K562 (cell line): Measurements from ENCODE around the gene PRKCSH. TPM values are rescaled to one million over a fixed set of nuclear protein-coding genes. Genes with fewer than 3 reads are reported as not detected.

Experiments
- ATAC-seq: fragments of 200-7000 bp; cut with Tn5 transposase; 3 replicates; pipeline ENCODE4 v1.9.1; 2020; ENCODE audit warnings: moderate library complexity
- BruUV-seq: library from RNA; stranded (reverse); fragments of 400-500 nt; replicated peaks from 2 replicates; lab custom pipeline; 2021; lab: Mats Ljungman, UMichigan
- CTCF ChIA-PET: fragments of 300-600 bp; formaldehyde crosslinking; extraction: SDS; loops from one replicate; lab custom pipeline; 2021; ENCODE audit warnings: low intra/inter-chr PET ratio; lab: Yijun Ruan, JAX
- POLR2A ChIA-PET: fragments of 300-600, 350-650 bp; sonication (Branson Sonifier 250); formaldehyde crosslinking; extraction: SDS; loops from one replicate; lab custom pipeline; 2021; ENCODE audit warnings: antibody characterized with exemption, inconsistent platforms; lab: Yijun Ruan, JAX
- DNase-seq, 4 experiments: peaks; one replicate each; pipeline versions ENCODE4 v3.0.0 to v3.0.0-alpha.2; 2011 to 2018; ENCODE audit warnings: low spot score in 3 of 4, mixed read lengths in 3 of 4; ENCODE audit errors: extremely low read depth in 1 of 4
- FAIRE-seq: peaks from 2 replicates; lab custom pipeline; 2011; peaks lifted over from hg19 to GRCh38; lab: Jason Lieb, UNC
- H2AFZ ChIP-seq: 2 replicates; pipeline ENCODE4 v1.6.0; 2011; ENCODE audit warnings: low read depth, low read length, control low read depth, inconsistent platforms
- H3K27ac ChIP-seq: fragments of 200-600 bp; 3 replicates; pipeline ENCODE4 v1.8.0; 2011; ENCODE audit warnings: low read depth, mild to moderate bottlenecking, control low read depth, inconsistent platforms, low read length, moderate library complexity, mixed read lengths; ENCODE audit errors: extremely low read depth
- H3K27me3 ChIP-seq, 2 experiments: fragments of 300-600 bp in 1 of 2; 2 replicates in 1 of 2; 3 replicates in 1 of 2; pipeline versions ENCODE4 v1.6.0 to v1.8.0; 2011; ENCODE audit warnings: inconsistent platforms in 2 of 2, low read length in 2 of 2, mild to moderate bottlenecking in 1 of 2, mixed read lengths in 1 of 2, moderate library complexity in 1 of 2; ENCODE audit not compliant: control insufficient read depth in 2 of 2, insufficient read depth in 2 of 2
- H3K36me3 ChIP-seq: fragments of 300-600 bp; 3 replicates; pipeline ENCODE4 v1.8.0; 2011; ENCODE audit warnings: mild to moderate bottlenecking, low read length, inconsistent platforms; ENCODE audit not compliant: control insufficient read depth, insufficient read depth
- H3K4me1 ChIP-seq, 2 experiments: fragments of 200-600 bp in 1 of 2; replicated peaks in 1 of 2; 2 replicates in 1 of 2; 3 replicates in 1 of 2; pipeline versions ENCODE4 v1.5.1 to v1.8.0; 2011; ENCODE audit warnings: inconsistent platforms in 2 of 2, low read length in 2 of 2, mild to moderate bottlenecking in 1 of 2, mixed read lengths in 1 of 2, moderate library complexity in 1 of 2; ENCODE audit not compliant: control insufficient read depth in 2 of 2, insufficient read depth in 2 of 2
- H3K4me2 ChIP-seq: 2 replicates; pipeline ENCODE4 v1.6.1; 2011; ENCODE audit warnings: low read length, control low read depth, inconsistent platforms, mixed read lengths; ENCODE audit not compliant: insufficient read depth
- H3K4me3 ChIP-seq: fragments of 200-600 bp; sonication (generic), shearing (Covaris generic); 2 replicates; pipeline ENCODE4 v1.5.1; 2016; ENCODE audit warnings: control low read depth, inconsistent platforms
- H3K79me2 ChIP-seq: fragments of 200-600 bp; 3 replicates; pipeline ENCODE4 v1.8.0; 2011; ENCODE audit warnings: low read length, inconsistent platforms; ENCODE audit not compliant: control insufficient read depth, insufficient read depth
- H3K9ac ChIP-seq, 2 experiments: 2 replicates each; pipeline versions ENCODE4 v1.6.0 to v1.6.1; 2011; ENCODE audit warnings: low read depth in 2 of 2, low read length in 2 of 2, control low read depth in 1 of 2, inconsistent platforms in 1 of 2, mild to moderate bottlenecking in 1 of 2, mixed read lengths in 1 of 2; ENCODE audit not compliant: insufficient read depth in 1 of 2
- H3K9me1 ChIP-seq: one replicate; pipeline ENCODE4 v1.6.0; 2011; ENCODE audit warnings: inconsistent platforms, mild to moderate bottlenecking, low read length, moderate library complexity; ENCODE audit not compliant: control insufficient read depth, insufficient read depth
- H3K9me3 ChIP-seq: replicated peaks from 2 replicates; pipeline ENCODE4 v1.5.1; 2011; ENCODE audit warnings: low read depth, low read length, inconsistent platforms; ENCODE audit not compliant: control insufficient read depth, insufficient read depth
- H4K20me1 ChIP-seq: replicated peaks from 2 replicates; pipeline ENCODE4 v1.6.1; 2011; ENCODE audit warnings: low read length, inconsistent platforms, mixed read lengths; ENCODE audit not compliant: control insufficient read depth, insufficient read depth
- BHLHE40 ChIP-seq: IDR thresholded peaks from 2 replicates; pipeline ENCODE4 v1.6.1; 2011; ENCODE audit warnings: low read length, improper control_type of control experiment
- BRD4 ChIP-seq: fragments of 200-600 bp; sonication (generic); IDR thresholded peaks from 2 replicates; pipeline ENCODE4 v1.6.1; 2017; ENCODE audit warnings: inconsistent platforms
- DIDO1 ChIP-seq: fragments of 450-650 bp; IDR thresholded peaks from 2 replicates; pipeline ENCODE4 v1.6.1; 2016; ENCODE audit warnings: low read depth, missing biosample characterization, missing genetic modification characterization
- ESRRA ChIP-seq: fragments of 450-650 bp; IDR thresholded peaks from 2 replicates; pipeline ENCODE4 v1.6.1; 2014; ENCODE audit warnings: low read depth, mild to moderate bottlenecking, moderate library complexity, borderline replicate concordance
- FOXP1 ChIP-seq: sonication (generic); formaldehyde crosslinking; IDR thresholded peaks from 2 replicates; pipeline ENCODE4 v1.8.0; 2022; ENCODE audit warnings: mild to moderate bottlenecking, missing genetic modification reagents
- HDAC8 ChIP-seq: fragments of 450-650 bp; IDR thresholded peaks from 2 replicates; pipeline ENCODE4 v1.6.1; 2016; ENCODE audit warnings: mild to moderate bottlenecking, missing genetic modification characterization, moderate library complexity, missing compliant biosample characterization
- JUND ChIP-seq, 2 experiments: IDR thresholded peaks; 2 replicates in 1 of 2; 3 replicates in 1 of 2; pipeline ENCODE4 v1.6.1; 2011; ENCODE audit warnings: borderline replicate concordance in 2 of 2, low read depth in 2 of 2, low read length in 2 of 2, improper control_type of control experiment in 1 of 2, missing biosample characterization in 1 of 2, missing genetic modification characterization in 1 of 2, missing genetic modification reagents in 1 of 2
- MCM5 ChIP-seq: fragments of 450-650 bp; IDR thresholded peaks from 2 replicates; pipeline ENCODE4 v1.6.1; 2016; ENCODE audit warnings: low read depth
- MTA2 ChIP-seq: fragments of 450-650 bp; IDR thresholded peaks from 2 replicates; pipeline ENCODE4 v1.6.1; 2016; ENCODE audit warnings: low read depth
- NFIC ChIP-seq: fragments of 450-650 bp; IDR thresholded peaks from 2 replicates; pipeline ENCODE4 v1.6.1; 2017; ENCODE audit warnings: mild to moderate bottlenecking, inconsistent platforms
- NR2C1 ChIP-seq, 2 experiments: fragments of 450-650 bp; IDR thresholded peaks; 2 replicates each; pipeline ENCODE4 v1.6.1; 2017; ENCODE audit warnings: mild to moderate bottlenecking in 2 of 2, antibody characterized with exemption in 1 of 2, inconsistent platforms in 1 of 2, missing compliant biosample characterization in 1 of 2, missing genetic modification characterization in 1 of 2
- NR2C2 ChIP-seq, 2 experiments: fragments of 200-800 bp in 1 of 2; sonication (Bioruptor generic) in 1 of 2; sonication (generic) in 1 of 2; formaldehyde crosslinking in 1 of 2; IDR thresholded peaks; 2 replicates each; pipeline versions ENCODE4 v1.6.1 to v1.8.0; 2016 to 2022; ENCODE audit warnings: mild to moderate bottlenecking in 1 of 2, missing compliant biosample characterization in 1 of 2, missing genetic modification characterization in 1 of 2, missing genetic modification reagents in 1 of 2
- NR2F6 ChIP-seq: fragments of 450-650 bp; formaldehyde crosslinking; IDR thresholded peaks from 2 replicates; pipeline ENCODE4 v1.4.0; 2020; ENCODE audit warnings: mild to moderate bottlenecking
- PHB ChIP-seq: fragments of 250-450 bp; sonication (Bioruptor Pico); IDR thresholded peaks from 2 replicates; pipeline ENCODE4 v1.5.0; 2021
- TRIM24 ChIP-seq, 2 experiments: fragments of 450-650 bp; IDR thresholded peaks; 2 replicates each; pipeline ENCODE4 v1.6.1; 2016
- WHSC1 ChIP-seq: IDR thresholded peaks from one replicate; pipeline ENCODE4 v1.6.1; 2012; ENCODE audit warnings: low read length, control low read depth, inconsistent platforms
- ZBTB7A ChIP-seq: IDR thresholded peaks from 2 replicates; pipeline ENCODE4 v1.6.1; 2011; ENCODE audit warnings: low read depth, mild to moderate bottlenecking, low read length, moderate library complexity, borderline replicate concordance; ENCODE audit not compliant: control insufficient read depth
- ZNF174 ChIP-seq: fragments of 250-450 bp; sonication (Bioruptor Pico); IDR thresholded peaks from 2 replicates; pipeline ENCODE4 v1.4.0; 2020; ENCODE audit warnings: mild to moderate bottlenecking
- ZNF354B ChIP-seq: fragments of 250-450 bp; sonication (Bioruptor Pico); IDR thresholded peaks from 2 replicates; pipeline ENCODE4 v1.4.0; 2020
- ZNF589 ChIP-seq: fragments of 200-800 bp; sonication (Bioruptor generic); IDR thresholded peaks from 2 replicates; pipeline ENCODE4 v1.6.1; 2016; ENCODE audit warnings: low read depth, missing genetic modification characterization, missing compliant biosample characterization
- WGBS: fragments of 100-300 bp; shearing (Covaris generic); methylation state at CpG from one replicate; pipeline ENCODE4 v1.1.6; 2016; ENCODE audit warnings: low coverage, mixed read lengths; ENCODE audit not compliant: insufficient coverage; ENCODE audit errors: missing lambda C conversion rate; 5-methylcytosine and 5-hydroxymethylcytosine counted together
- in situ Hi-C: fragments of 300-500 bp; cut with MboI; formaldehyde crosslinking; loops from 4 replicates; pipeline ENCODE4 v1.15.0; 2018; ENCODE audit warnings: inconsistent platforms, mixed read lengths
- intact Hi-C: fragments of 100-400 bp; cut with micrococcal nuclease; formaldehyde crosslinking; loops from 2 replicates; pipeline ENCODE4 v1.14.2; 2022
- polyA plus RNA-seq, 8 experiments: library from polyadenylated mRNA; depleted of rRNA in 4 of 8; stranded (reverse) in 5 of 8; unstranded in 3 of 8; fragments of >200 nt; fragmentation: Nextera tagmentation in 2 of 8; fragmentation: Illumina TruSeq in 1 of 8; extraction: Ambion mirVana in 2 of 8; extraction: Trizol in 1 of 8; gene quantifications; 2 replicates each; pipeline versions ENCODE4 v1.2.1 to v1.2.3, GENCODE V29; 2011 to 2014; ENCODE audit warnings: inconsistent platforms in 1 of 8, missing spikeins in 1 of 8
- total RNA-seq, 7 experiments: library from RNA; depleted of rRNA in 6 of 7; stranded (reverse); fragments of >200 nt in 6 of 7; fragmentation: Illumina TruSeq in 2 of 7; extraction: Trizol in 2 of 7; gene quantifications; 2 replicates each; pipeline versions ENCODE4 v1.2.1 to v1.2.3, GENCODE V29; 2011 to 2021; ENCODE audit warnings: low replicate concordance in 1 of 7
- TF ChIP-seq, protein P1 (sequence below): fragments of 450-650 bp; IDR thresholded peaks from 2 replicates; pipeline ENCODE4 v1.6.1; 2017; ENCODE audit warnings: mild to moderate bottlenecking, moderate library complexity

The PRKCSH gene
- total and polyA plus RNA-seq, 9 of the 15 experiments (the other 6 are each of a cell fraction or from before 2014, with no cell fraction given): 2.3 to 297 (median 48.1) TPM

DNA sequence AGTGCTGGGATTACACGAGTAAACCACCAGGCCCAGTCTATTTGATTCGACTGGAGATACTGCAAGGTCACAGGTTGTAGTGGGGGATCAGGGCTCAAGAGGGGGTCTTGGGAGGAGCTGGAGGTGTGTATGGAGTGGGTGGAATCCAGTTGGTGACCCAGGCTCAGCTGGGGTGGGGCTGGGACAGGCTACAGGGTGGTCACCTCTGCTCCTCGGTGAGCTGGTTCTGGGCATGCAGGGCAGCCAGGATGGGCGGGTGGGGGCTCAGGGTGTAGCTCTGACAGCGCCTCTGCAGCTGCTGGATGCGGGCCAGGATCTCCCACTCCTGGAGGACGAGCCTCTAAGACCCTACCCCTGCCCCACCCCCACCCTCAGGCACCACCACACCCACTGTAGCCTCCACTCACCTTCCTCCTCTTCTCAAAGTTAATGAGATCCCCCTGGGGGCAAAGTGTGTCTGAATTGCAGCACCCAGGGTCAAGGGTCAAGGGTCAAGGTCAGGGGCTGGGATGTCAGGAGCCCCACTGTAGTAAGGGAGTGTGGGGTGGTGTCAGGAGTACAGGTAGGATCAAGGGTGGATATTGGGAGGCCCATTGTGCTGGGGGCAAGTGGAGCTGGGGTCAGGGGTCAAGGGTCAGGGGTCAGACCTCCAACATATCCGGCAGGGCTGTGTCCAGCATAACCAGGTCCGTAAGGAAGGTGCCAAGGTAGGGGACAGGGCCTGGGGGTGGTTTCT lies 33.5 kb upstream of the PRKCSH start:
- in situ Hi-C loops (no loop called here), intact Hi-C loops (no loop called here)
- Histone ChIP-seq H3K4me3 (no peak overlapping the region), H3K79me2 (no peaks in the 10 kb centered on the region), H3K4me2 (no peak overlapping the region), H4K20me1 (no peaks in the 10 kb centered on the region), H3K4me1 (peaks cover 6 to 25% of the 10 kb centered on the region in 2 experiments; a peak in 4 of 5 replicates), H3K9ac (no peak overlapping the region), H2AFZ (no peak overlapping the region), H3K27me3 (no peaks in the 10 kb centered on the region), H3K36me3 (no peaks in the 10 kb centered on the region), H3K27ac (no peak overlapping the region), H3K9me1 (no peaks in the 10 kb centered on the region), H3K9me3 (no peaks in the 10 kb centered on the region)
- TF ChIP-seq BHLHE40 (no peak), PHB (CRISPR knock-in tag) (no peak), MTA2 (peak; percentile 70), MCM5 (no peak), BRD4 (no peak), NFIC (peak; percentile 47), JUND (IDR thresholded peaks at IDR 0.05; ENCODE audit: borderline replicate concordance, low read depth, low read length) (no peak), JUND (tag; IDR thresholded peaks at IDR 0.05; ENCODE audit: borderline replicate concordance, low read depth, low read length) (no peak), ZBTB7A (0 out of 2 replicates have a peak, but pooled peaks have one; percentile 30), WHSC1 (no peak), ZNF589 (CRISPR knock-in tag) (no peak), DIDO1 (tag) (0 out of 2 replicates have a peak, but pooled peaks have one; percentile 26), NR2C1 (IDR thresholded peaks at IDR 0.05) (peak; percentile 99), NR2C1 (tag; IDR thresholded peaks at IDR 0.05) (peak; percentile 100), NR2F6 (CRISPR knock-in tag) (0 out of 2 replicates have a peak, but pooled peaks have one; percentile 68), FOXP1 (CRISPR knock-in tag) (no peak), TRIM24 (IDR thresholded peaks at IDR 0.05) (peak; percentile 77 to 88; a peak in 3 of 4 replicates), ZNF354B (CRISPR knock-in tag) (no peak), NR2C2 (CRISPR knock-in tag; IDR thresholded peaks at IDR 0.05) (peak; percentile 99), NR2C2 (tag; IDR thresholded peaks at IDR 0.05) (peak; percentile 98), ESRRA (peak; percentile 99), HDAC8 (tag) (no peak), ZNF174 (no peak)
- TF ChIP-seq, protein P1, sequence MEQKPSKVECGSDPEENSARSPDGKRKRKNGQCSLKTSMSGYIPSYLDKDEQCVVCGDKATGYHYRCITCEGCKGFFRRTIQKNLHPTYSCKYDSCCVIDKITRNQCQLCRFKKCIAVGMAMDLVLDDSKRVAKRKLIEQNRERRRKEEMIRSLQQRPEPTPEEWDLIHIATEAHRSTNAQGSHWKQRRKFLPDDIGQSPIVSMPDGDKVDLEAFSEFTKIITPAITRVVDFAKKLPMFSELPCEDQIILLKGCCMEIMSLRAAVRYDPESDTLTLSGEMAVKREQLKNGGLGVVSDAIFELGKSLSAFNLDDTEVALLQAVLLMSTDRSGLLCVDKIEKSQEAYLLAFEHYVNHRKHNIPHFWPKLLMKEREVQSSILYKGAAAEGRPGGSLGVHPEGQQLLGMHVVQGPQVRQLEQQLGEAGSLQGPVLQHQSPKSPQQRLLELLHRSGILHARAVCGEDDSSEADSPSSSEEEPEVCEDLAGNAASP: no peak
- ATAC-seq: no peak
- FAIRE-seq: no peak
- DNase-seq: peak in 1 of 4 experiments; percentile 10
- no TSS peak for BruUV-seq
- ChIA-PET CTCF (no interaction called here), POLR2A (no interaction called here)
- WGBS: 65% methylated on average over 5 of the region's 9 CpGs
